Neutrophil (primary cell): ENCODE data around the gene ITGAE.

Source experiments
- H3K27ac ChIP-seq: fragments of 200-600 bp; sonication (generic); 2 replicates; pipeline ENCODE4 v1.5.1; 2016; ENCODE audit warnings: mild to moderate bottlenecking, moderate library complexity
- H3K27me3 ChIP-seq: fragments of 200-600 bp; sonication (generic); 2 replicates; pipeline ENCODE4 v1.6.0; 2016; ENCODE audit warnings: mild to moderate bottlenecking
- H3K36me3 ChIP-seq: fragments of 200-600 bp; sonication (generic); 2 replicates; pipeline ENCODE4 v1.5.1; 2017
- H3K4me1 ChIP-seq, 2 experiments: fragments of 200-600 bp in 1 of 2; sonication (generic) in 1 of 2; 1 replicate in 1 of 2; 2 replicates in 1 of 2; pipeline versions ENCODE4 v1.5.1 to v1.6.1; 2013 to 2016; ENCODE audit warnings: low read depth in 1 of 2, low read length in 1 of 2, mild to moderate bottlenecking in 1 of 2, moderate library complexity in 1 of 2; ENCODE audit not compliant: control insufficient read depth in 1 of 2, insufficient read depth in 1 of 2
- H3K4me3 ChIP-seq, 2 experiments: fragments of 200-600 bp in 1 of 2; sonication (generic) in 1 of 2; 1 replicate in 1 of 2; 2 replicates in 1 of 2; pipeline ENCODE4 v1.5.1; 2013 to 2016; ENCODE audit warnings: low read depth in 1 of 2, low read length in 1 of 2, mild to moderate bottlenecking in 1 of 2, moderate library complexity in 1 of 2
- H3K9me3 ChIP-seq: fragments of 200-600 bp; sonication (generic); 2 replicates; pipeline ENCODE4 v1.5.1; 2016
- TF ChIP-seq, protein P1 (sequence below): fragments of 200-600 bp; sonication (generic); IDR thresholded peaks from 2 replicates; pipeline ENCODE4 v1.5.1; 2016; ENCODE audit warnings: antibody characterized with exemption

ITGAE gene

DNA sequence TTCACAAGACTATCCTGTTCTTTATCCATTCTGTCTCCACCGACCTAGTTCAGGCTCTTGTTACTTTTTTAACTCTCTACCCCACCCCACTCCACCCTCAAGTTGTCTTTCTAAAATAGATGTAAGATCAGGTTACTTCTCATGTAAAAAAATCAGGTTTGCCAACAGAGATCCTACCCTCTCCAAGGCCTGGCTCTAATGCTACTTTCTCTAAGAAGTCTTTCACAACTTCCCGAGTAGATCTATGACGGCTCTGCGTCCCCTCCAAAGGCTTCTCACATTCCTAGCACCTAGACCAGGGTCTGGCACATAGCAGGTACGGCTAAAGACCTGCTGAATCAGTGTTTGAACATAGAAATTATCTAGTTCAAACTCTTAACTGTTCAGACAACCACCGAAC, 14.1 kb upstream of the ITGAE start:
- Histone ChIP-seq H3K27ac (peak overlapping the region; percentile 23), H3K27me3 (no peaks in the 10 kb centered on the region), H3K4me1 (no peaks in the 10 kb centered on the region), H3K36me3 (peaks cover 100% of the 10 kb centered on the region), H3K4me3 (no peak overlapping the region), H3K9me3 (no peaks in the 10 kb centered on the region)
- TF ChIP-seq, protein P1, sequence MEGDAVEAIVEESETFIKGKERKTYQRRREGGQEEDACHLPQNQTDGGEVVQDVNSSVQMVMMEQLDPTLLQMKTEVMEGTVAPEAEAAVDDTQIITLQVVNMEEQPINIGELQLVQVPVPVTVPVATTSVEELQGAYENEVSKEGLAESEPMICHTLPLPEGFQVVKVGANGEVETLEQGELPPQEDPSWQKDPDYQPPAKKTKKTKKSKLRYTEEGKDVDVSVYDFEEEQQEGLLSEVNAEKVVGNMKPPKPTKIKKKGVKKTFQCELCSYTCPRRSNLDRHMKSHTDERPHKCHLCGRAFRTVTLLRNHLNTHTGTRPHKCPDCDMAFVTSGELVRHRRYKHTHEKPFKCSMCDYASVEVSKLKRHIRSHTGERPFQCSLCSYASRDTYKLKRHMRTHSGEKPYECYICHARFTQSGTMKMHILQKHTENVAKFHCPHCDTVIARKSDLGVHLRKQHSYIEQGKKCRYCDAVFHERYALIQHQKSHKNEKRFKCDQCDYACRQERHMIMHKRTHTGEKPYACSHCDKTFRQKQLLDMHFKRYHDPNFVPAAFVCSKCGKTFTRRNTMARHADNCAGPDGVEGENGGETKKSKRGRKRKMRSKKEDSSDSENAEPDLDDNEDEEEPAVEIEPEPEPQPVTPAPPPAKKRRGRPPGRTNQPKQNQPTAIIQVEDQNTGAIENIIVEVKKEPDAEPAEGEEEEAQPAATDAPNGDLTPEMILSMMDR: no peak

DNA sequence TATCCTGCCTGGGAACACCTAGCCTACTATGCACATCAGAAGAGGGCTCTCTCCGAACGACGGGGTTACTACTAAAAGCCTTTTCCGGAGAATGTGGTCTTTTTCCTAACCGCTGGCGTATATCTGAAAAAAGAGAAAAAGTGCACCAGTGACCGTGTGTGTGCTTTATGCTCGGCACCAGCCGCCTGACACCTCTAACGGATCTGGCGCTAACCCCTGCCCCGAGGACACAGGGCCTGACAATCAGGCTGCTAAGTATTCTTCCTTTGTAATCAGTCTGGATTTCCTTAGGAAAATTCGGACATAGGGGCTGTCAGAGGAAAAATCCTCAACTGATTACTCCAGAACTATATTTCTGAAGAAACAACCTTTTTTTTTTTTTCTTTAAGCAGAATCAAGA, 13.4 kb upstream of the ITGAE start:
- Histone ChIP-seq H3K9me3 (no peaks in the 10 kb centered on the region), H3K27me3 (no peaks in the 10 kb centered on the region), H3K27ac (no peak overlapping the region), H3K4me3 (no peak overlapping the region), H3K36me3 (peaks cover 99% of the 10 kb centered on the region), H3K4me1 (no peaks in the 10 kb centered on the region)
- TF ChIP-seq, protein P1: no peak

DNA sequence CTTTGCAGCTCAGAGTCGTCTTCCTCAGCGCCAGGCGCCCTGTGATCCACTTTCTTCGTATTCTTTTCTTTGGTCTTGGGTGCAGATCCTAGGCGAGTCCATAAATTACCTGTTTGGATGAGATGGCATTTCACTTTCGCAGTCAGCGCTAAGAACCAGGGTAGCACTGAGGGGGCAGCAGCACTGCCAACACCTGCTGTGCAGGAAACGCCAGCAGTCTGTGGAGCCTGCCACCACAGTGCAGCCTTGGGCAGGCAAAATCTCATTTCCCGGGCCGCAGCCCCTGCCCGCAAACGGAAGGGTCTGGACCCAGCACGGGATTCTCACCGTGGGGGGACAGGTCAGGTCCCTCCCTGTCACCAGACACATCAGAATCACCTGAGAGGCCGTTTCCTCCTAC, 12.2 kb upstream of the ITGAE start:
- TF ChIP-seq, protein P1: no peak
- H3K4me1 ChIP-seq: no peaks in the 10 kb centered on the region
- no peaks in the 10 kb centered on the region for H3K27me3 ChIP-seq
- H3K27ac ChIP-seq: no peak overlapping the region
- H3K4me3 ChIP-seq: no peak overlapping the region
- H3K36me3 ChIP-seq: peaks cover 98% of the 10 kb centered on the region
- no peaks in the 10 kb centered on the region for H3K9me3 ChIP-seq

DNA sequence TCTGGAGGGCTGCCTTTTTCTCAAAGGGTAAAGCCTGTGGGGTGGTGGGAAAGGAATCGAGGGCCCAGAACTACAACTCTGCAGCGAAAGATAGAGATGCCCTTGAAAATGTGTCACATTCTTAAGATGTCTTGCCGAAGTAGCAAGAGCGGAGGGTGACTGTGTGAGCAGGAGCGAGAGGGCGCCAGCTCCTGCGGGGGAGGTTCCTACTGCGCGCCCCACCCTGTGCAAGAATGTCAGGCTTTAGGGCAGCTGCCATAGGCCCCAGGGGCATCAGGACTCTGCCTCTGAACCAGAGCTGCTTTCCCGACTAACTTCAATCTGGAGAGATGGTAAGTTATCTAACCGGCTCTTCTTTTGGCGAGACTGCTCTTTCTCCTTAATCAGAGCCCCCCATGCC, 11.8 kb upstream of the ITGAE start:
- no peaks in the 10 kb centered on the region for H3K27me3 ChIP-seq
- H3K4me1 ChIP-seq: no peaks in the 10 kb centered on the region
- no peak overlapping the region for H3K27ac ChIP-seq
- TF ChIP-seq, protein P1: no peak
- H3K36me3 ChIP-seq: peaks cover 98% of the 10 kb centered on the region
- H3K9me3 ChIP-seq: no peaks in the 10 kb centered on the region
- H3K4me3 ChIP-seq: no peak overlapping the region

DNA sequence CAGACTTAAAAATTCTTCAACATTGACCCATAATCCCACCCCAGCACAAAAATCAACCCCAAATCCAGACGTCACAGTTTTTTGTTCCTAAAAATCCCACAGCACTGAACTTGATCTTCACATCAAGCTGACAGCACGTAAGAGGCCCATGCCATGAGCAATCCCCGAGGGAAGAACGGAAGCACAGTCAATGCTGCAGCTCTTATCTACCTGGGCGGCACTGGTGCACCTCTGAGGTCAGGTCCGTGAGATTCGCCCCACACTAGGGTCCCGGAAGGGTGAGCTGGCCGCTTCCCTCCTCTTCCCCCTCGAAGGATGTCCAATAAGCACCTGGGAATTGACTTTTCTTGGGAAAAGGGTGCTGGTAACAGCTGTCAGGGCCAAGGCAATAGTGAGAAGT, 11.3 kb upstream of the ITGAE start:
- H3K36me3 ChIP-seq: peaks cover 98% of the 10 kb centered on the region
- H3K27ac ChIP-seq: peak overlapping the region; percentile 30
- no peaks in the 10 kb centered on the region for H3K4me1 ChIP-seq
- no peaks in the 10 kb centered on the region for H3K27me3 ChIP-seq
- H3K9me3 ChIP-seq: no peaks in the 10 kb centered on the region
- TF ChIP-seq, protein P1: no peak
- H3K4me3 ChIP-seq: no peak overlapping the region

DNA sequence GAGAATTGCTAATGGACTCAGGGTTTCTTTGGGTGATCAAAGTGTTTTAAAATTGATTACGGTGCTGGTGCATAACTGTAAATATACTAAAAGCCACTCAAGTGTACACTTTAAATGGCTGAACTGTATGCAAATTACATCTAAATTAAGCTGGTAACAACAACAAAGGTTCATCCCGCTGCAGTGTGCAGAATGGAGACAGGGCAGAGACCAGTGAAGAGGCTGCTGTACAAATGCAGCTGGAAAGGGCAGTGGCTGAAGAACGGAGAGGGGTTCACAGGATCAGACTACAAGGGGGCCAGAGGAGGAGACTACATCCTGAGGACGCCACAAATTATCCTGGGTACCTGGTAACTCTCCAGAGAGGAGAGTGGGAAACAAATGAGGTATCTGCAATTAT, 9.0 kb upstream of the ITGAE start:
- H3K27ac ChIP-seq: no peak overlapping the region
- no peaks in the 10 kb centered on the region for H3K27me3 ChIP-seq
- H3K36me3 ChIP-seq: peaks cover 86% of the 10 kb centered on the region
- no peak overlapping the region for H3K4me3 ChIP-seq
- TF ChIP-seq, protein P1: no peak
- H3K4me1 ChIP-seq: no peaks in the 10 kb centered on the region
- H3K9me3 ChIP-seq: no peaks in the 10 kb centered on the region
